ENCODE results near the gene NACC2. TPM values are rescaled to one million over a fixed set of nuclear protein-coding genes. Genes with fewer than 3 reads are reported as not detected.
A peak's percentile ranks its signal among the peaks of the same experiment; 100 is the strongest.

The NACC2 gene
- total RNA-seq, 5 donors from 2014 or later (not counting 1 experiment from before 2014, with no cell fraction given), result 4.2 to 11.7 (median 11.3) TPM

DNA sequence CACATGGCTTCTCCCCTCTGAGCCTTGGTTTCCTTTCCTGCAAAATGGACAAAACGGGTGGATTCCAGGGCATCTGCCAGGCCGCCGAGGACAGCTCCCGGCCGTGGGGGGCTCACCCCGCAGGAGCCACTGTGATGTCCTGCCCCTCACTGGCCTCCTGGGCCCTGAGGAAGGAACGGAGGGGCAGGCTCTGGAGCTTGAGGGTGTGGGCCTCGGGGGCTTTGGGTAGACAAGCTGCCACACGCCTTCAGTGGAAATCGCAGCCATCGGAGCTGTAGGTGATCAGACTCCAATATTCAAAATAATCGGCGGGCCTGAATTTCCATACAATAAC, 101.7 kb downstream of the NACC2 start:
- ATAC-seq (replicated peaks in 1 of 4), result no peak
- Mint-ChIP-seq H3K4me1 (peaks cover 22 to 34% (median 26%) of the 10 kb centered on the region in 3 donors), H3K4me3 (peak overlapping the region in 1 of 3 donors; percentile 10), H3K27me3 (no peaks in the 10 kb centered on the region), H3K27ac (no peak overlapping the region), H3K36me3 (no peaks in the 10 kb centered on the region), H3K9me3 (no peaks in the 10 kb centered on the region)
- ChIA-PET POLR2A (no interaction called here), CTCF (no interaction called here)
- Histone ChIP-seq H3K36me3 (ENCODE audit: control insufficient read depth in 2 of 2, extremely low read depth in 1 of 2, insufficient read depth in 1 of 2, low read length in 1 of 2) (no peaks in the 10 kb centered on the region), H3K4me3 (ENCODE audit: control insufficient read depth in 1 of 2, extremely low read depth in 1 of 2, low read length in 1 of 2) (no peak overlapping the region), H3K4me1 (ENCODE audit: control insufficient read depth in 1 of 2, extremely low read depth in 1 of 2, insufficient read depth in 2 of 2, low read length in 2 of 2) (peaks cover 2 to 42% of the 10 kb centered on the region in 2 experiments), H3K9me3 (no peaks in the 10 kb centered on the region), H3K27ac (ENCODE audit: low read length) (no peak overlapping the region), H3K27me3 (replicated peaks in 1 of 2; ENCODE audit: control insufficient read depth in 2 of 2, extremely low read depth in 1 of 2, insufficient read depth in 2 of 2, low read length in 1 of 2) (peaks cover 0 to 17% of the 10 kb centered on the region in 2 experiments)
- 75% methylated on average over 6 of the region's 13 CpGs for WGBS (ENCODE audit: insufficient coverage)
- no peak for DNase-seq

DNA sequence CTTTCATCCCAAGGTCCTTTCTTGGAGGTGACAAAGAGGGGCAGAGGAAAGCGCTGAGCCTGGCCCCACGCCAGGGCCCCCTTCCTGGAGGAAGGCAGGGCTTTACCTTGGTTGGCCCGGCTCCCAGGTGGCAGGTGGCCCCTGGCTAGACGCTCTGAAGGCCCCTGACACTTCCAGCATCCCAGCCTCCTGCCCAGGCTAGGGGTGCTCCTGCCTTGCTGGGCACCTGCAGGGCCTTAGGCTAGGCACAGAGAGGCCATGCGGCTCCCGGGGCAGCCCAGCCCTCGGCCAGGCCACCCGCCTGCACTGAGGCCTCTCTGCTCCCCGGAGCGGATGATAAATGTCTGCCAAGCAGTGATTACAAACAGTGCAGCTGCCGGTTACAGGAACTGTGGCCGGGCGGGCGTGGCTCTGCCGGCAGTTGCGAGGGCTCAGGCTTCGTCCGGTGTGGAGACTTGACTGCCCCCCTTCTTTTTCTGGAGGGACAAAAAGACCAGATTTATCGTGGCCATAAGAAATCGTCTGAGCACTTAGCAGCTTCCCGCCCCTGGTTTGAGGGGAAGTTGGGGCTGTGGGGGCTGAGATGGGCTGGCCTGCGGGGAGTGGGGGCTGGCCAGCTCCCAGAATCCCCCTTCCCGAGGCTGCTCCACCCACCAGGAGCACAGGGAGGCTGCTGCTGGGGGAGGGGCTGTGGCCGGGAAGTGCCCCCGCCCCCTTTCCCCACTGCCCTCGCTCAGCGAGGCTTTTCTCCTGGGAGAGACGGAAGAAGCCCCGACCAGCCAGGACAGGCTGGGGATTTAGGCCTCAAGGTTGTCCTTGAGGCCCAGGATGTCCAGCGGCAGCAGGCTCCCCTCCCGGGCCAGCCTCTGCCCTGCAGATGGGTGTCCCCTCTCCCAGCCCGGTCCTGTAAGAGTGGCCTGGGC, 102.3 kb downstream of the NACC2 start:
- no peaks in the 10 kb centered on the region for H3K9me3 ChIP-seq
- CTCF ChIA-PET, result no interaction called here
- no peaks in the 10 kb centered on the region for H3K27me3 Mint-ChIP-seq
- H3K27me3 ChIP-seq (replicated peaks in 1 of 2; ENCODE audit: control insufficient read depth in 2 of 2, extremely low read depth in 1 of 2, insufficient read depth in 2 of 2, low read length in 1 of 2), result peaks cover 0 to 23% of the 10 kb centered on the region in 2 experiments
- H3K27ac Mint-ChIP-seq, result peak overlapping the region; percentile 55 to 61
- H3K27ac ChIP-seq (ENCODE audit: low read length), result peak overlapping the region; percentile 61
- peaks cover 22 to 34% (median 26%) of the 10 kb centered on the region in 3 donors for H3K4me1 Mint-ChIP-seq
- peak overlapping the region; percentile 13 to 55 (median 45) for H3K4me3 Mint-ChIP-seq
- 20% methylated on average over 27 of the region's 32 CpGs for WGBS (ENCODE audit: insufficient coverage)
- peaks cover 2 to 42% of the 10 kb centered on the region in 2 experiments for H3K4me1 ChIP-seq (ENCODE audit: control insufficient read depth in 1 of 2, extremely low read depth in 1 of 2, insufficient read depth in 2 of 2, low read length in 2 of 2)
- H3K36me3 Mint-ChIP-seq, result no peaks in the 10 kb centered on the region
- no peaks in the 10 kb centered on the region for H3K9me3 Mint-ChIP-seq
- no peaks in the 10 kb centered on the region for H3K36me3 ChIP-seq (ENCODE audit: control insufficient read depth in 2 of 2, extremely low read depth in 1 of 2, insufficient read depth in 1 of 2, low read length in 1 of 2)
- ATAC-seq (replicated peaks in 1 of 4), result peak; percentile 45 to 76 (median 68)
- POLR2A ChIA-PET, result no interaction called here
- H3K4me3 ChIP-seq (ENCODE audit: control insufficient read depth in 1 of 2, extremely low read depth in 1 of 2, low read length in 1 of 2), result peak overlapping the region in 1 of 2 donors; percentile 32
- peak in 25 of 35 experiments; percentile 5 to 60 (median 23) for DNase-seq

DNA sequence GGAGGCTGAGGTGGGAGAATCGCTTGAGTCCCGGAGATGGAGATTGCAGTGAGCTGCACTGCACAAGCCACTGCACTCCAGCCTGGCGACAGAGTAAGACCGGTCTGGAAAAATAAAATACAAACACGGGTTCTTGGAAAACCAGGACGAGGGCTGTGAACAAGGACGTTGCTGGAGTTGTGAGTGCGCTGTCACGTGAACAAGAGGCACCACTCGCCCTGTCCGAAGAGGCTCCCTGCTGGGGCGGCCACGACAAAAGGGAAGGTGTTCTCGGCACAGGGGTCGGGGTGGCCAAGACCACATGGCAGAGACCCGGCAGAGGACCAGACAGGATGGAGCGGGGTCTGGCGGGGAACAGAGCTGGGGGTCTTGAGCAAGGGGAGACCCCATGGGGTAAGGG, 103.3 kb downstream of the NACC2 start:
- peaks cover 22 to 34% (median 26%) of the 10 kb centered on the region in 3 donors for H3K4me1 Mint-ChIP-seq
- no peaks in the 10 kb centered on the region for H3K36me3 ChIP-seq (ENCODE audit: control insufficient read depth in 2 of 2, extremely low read depth in 1 of 2, insufficient read depth in 1 of 2, low read length in 1 of 2)
- no peaks in the 10 kb centered on the region for H3K9me3 ChIP-seq
- no peak overlapping the region for H3K27ac ChIP-seq (ENCODE audit: low read length)
- ChIA-PET CTCF (no interaction called here), POLR2A (no interaction called here)
- ATAC-seq (replicated peaks in 1 of 4), result no peak
- peak overlapping the region in 1 of 3 donors; percentile 59 for H3K4me3 Mint-ChIP-seq
- H3K27me3 ChIP-seq (replicated peaks in 1 of 2; ENCODE audit: control insufficient read depth in 2 of 2, extremely low read depth in 1 of 2, insufficient read depth in 2 of 2, low read length in 1 of 2), result peaks cover 0 to 27% of the 10 kb centered on the region in 2 experiments
- H3K27ac Mint-ChIP-seq, result peak overlapping the region in 1 of 2 donors; percentile 27
- peaks cover 0 to 3% of the 10 kb centered on the region in 2 donors for H3K27me3 Mint-ChIP-seq
- H3K9me3 Mint-ChIP-seq, result no peaks in the 10 kb centered on the region
- H3K4me1 ChIP-seq (ENCODE audit: control insufficient read depth in 1 of 2, extremely low read depth in 1 of 2, insufficient read depth in 2 of 2, low read length in 2 of 2), result peaks cover 2 to 42% of the 10 kb centered on the region in 2 experiments
- no peak for DNase-seq
- 93% methylated on average over 16 of the region's 18 CpGs for WGBS (ENCODE audit: insufficient coverage)
- no peak overlapping the region for H3K4me3 ChIP-seq (ENCODE audit: control insufficient read depth in 1 of 2, extremely low read depth in 1 of 2, low read length in 1 of 2)
- no peaks in the 10 kb centered on the region for H3K36me3 Mint-ChIP-seq

DNA sequence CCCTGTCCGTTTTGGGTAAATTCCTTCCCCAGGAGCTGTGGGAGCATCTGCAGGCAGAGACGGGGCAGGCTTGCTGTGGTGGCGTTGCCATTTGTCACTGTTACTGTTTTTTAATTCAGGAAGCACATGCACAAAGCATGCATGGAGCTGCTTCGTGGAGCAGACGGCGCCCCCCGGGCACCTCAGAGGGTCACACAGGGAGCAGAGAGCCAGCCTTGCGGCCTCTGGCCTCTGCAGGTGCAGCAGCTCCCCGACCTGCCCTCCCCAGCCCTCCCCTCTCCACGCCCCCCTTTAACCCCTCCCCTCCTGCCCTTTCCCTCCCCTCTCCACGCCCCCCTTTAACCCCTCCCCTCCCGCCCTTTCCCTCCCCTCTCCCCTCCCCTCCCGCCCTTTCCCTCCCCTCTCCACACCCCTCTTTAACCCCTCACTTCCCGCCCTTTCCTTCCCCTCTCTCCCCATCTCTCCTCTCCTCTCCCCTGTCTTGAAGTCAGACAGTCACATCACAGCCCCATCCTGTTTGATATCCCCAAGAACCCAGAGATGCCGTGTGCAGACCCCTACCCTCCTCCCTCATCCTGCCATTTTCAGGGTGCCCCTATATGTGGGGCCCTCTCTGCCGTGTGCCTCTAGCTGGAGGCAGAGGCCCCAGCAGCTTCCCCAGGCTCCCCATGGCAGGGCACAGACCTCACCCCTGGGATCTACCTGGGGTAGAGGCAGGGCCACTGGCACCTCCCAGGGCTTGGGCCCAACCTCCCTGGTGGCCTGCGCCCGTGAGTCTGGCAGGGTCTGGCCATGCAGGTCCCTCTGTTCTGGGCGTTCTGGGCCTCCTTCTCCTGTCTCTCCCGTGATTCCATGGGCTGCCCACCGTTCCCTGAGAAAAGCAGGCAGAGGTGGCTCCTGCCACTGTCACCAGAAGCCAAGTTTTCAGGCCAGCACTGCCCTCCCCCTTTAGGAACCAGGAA, 104.3 kb downstream of the NACC2 start:
- H3K4me1 Mint-ChIP-seq, result peaks cover 22 to 34% (median 26%) of the 10 kb centered on the region in 3 donors
- peaks cover 2 to 42% of the 10 kb centered on the region in 2 experiments for H3K4me1 ChIP-seq (ENCODE audit: control insufficient read depth in 1 of 2, extremely low read depth in 1 of 2, insufficient read depth in 2 of 2, low read length in 2 of 2)
- 55% methylated on average over 12 of the region's 21 CpGs for WGBS (ENCODE audit: insufficient coverage)
- peak overlapping the region; percentile 4 to 46 for H3K4me3 ChIP-seq (ENCODE audit: control insufficient read depth in 1 of 2, extremely low read depth in 1 of 2, low read length in 1 of 2)
- CTCF ChIA-PET, result interaction anchor here in 1 of 2 donors (0.6 kb wide), 1 partner anchor 1958 kb away, joined by 3 read pairs; no protein-coding TSS in a partner anchor
- H3K4me3 Mint-ChIP-seq, result peak overlapping the region; percentile 59 to 62 (median 61)
- H3K36me3 ChIP-seq (ENCODE audit: control insufficient read depth in 2 of 2, extremely low read depth in 1 of 2, insufficient read depth in 1 of 2, low read length in 1 of 2), result no peaks in the 10 kb centered on the region
- DNase-seq (peak in 34 of 35 experiments; percentile 6 to 83 (median 45)), ATAC-seq (replicated peaks in 1 of 4) (peak; percentile 46 to 74 (median 65))
- H3K36me3 Mint-ChIP-seq, result no peaks in the 10 kb centered on the region
- H3K27me3 Mint-ChIP-seq, result peaks cover 0 to 3% of the 10 kb centered on the region in 2 donors
- H3K9me3 Mint-ChIP-seq, result no peaks in the 10 kb centered on the region
- H3K27me3 ChIP-seq (replicated peaks in 1 of 2; ENCODE audit: control insufficient read depth in 2 of 2, extremely low read depth in 1 of 2, insufficient read depth in 2 of 2, low read length in 1 of 2), result peaks cover 0 to 37% of the 10 kb centered on the region in 2 experiments
- no peaks in the 10 kb centered on the region for H3K9me3 ChIP-seq
- H3K27ac ChIP-seq (ENCODE audit: low read length), result no peak overlapping the region
- peak overlapping the region in 1 of 2 donors; percentile 64 for H3K27ac Mint-ChIP-seq
- POLR2A ChIA-PET, result no interaction called here

DNA sequence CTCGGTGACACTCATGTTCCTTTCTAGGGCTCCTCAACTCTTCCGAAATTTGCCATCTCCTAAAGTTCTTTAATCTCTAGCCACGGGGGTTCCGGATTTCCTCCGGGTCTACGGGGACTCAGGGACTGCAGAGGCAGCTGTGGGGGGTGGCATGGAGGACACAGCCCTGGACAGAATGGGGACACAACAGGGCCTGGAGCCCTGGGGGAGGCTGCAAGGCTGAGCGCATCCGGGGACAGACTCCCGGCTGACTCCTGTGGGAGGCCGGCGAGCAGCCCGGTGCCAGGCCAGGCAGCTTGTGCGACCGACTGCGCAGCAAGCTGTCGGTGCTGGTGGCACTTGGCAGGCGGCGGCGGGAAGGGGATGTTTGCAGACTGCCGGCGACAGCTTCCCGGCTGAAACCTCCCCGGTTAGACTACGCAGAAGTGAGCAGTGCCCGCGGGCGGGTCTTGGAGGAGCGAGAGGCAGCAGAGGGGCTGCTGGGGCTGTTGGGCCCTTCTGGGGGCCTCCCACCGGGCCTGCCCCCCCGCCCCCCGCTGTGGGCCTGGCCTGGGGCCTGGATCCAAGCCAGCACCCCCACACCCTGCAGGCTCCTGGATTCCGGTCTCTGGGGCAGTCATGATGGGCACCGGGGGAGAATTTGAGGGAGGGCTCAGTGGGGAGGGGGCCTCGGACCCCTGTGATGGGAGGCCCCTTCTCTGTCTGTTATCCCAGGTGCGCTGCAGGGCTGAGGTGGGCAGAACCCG, 105.2 kb downstream of the NACC2 start:
- H3K4me1 ChIP-seq (ENCODE audit: control insufficient read depth in 1 of 2, extremely low read depth in 1 of 2, insufficient read depth in 2 of 2, low read length in 2 of 2), result peaks cover 2 to 42% of the 10 kb centered on the region in 2 experiments
- no peaks in the 10 kb centered on the region for H3K36me3 Mint-ChIP-seq

More for the DNA sequence above, 105.2 kb downstream of the NACC2 start:
- DNase-seq (peak in 28 of 35 experiments; percentile 11 to 53 (median 32)), ATAC-seq (replicated peaks in 1 of 4) (peak; percentile 35 to 64 (median 48))
- H3K27me3 ChIP-seq (replicated peaks in 1 of 2; ENCODE audit: control insufficient read depth in 2 of 2, extremely low read depth in 1 of 2, insufficient read depth in 2 of 2, low read length in 1 of 2), result peaks cover 0 to 44% of the 10 kb centered on the region in 2 experiments
- H3K4me3 ChIP-seq (ENCODE audit: control insufficient read depth in 1 of 2, extremely low read depth in 1 of 2, low read length in 1 of 2), result peak overlapping the region; percentile 4 to 46
- H3K27me3 Mint-ChIP-seq, result peaks cover 0 to 3% of the 10 kb centered on the region in 2 donors
- 24% methylated on average over 25 of the region's 36 CpGs for WGBS (ENCODE audit: insufficient coverage)
- no peaks in the 10 kb centered on the region for H3K9me3 ChIP-seq
- POLR2A ChIA-PET, result no interaction called here
- H3K9me3 Mint-ChIP-seq, result no peaks in the 10 kb centered on the region
- H3K27ac ChIP-seq (ENCODE audit: low read length), result no peak overlapping the region
- H3K4me3 Mint-ChIP-seq, result peak overlapping the region; percentile 59 to 62 (median 61)
- no peak overlapping the region for H3K27ac Mint-ChIP-seq
- H3K4me1 Mint-ChIP-seq, result peaks cover 20 to 33% (median 26%) of the 10 kb centered on the region in 3 donors
- CTCF ChIA-PET, result interaction anchor here in 1 of 2 donors (0.6 kb wide), 1 partner anchor 1957 kb away, joined by 3 read pairs; no protein-coding TSS in a partner anchor
- no peaks in the 10 kb centered on the region for H3K36me3 ChIP-seq (ENCODE audit: control insufficient read depth in 2 of 2, extremely low read depth in 1 of 2, insufficient read depth in 1 of 2, low read length in 1 of 2)

Data from T-cell (primary cell).